ENCODE measurements around the gene PRDM10. TPM values are rescaled to one million over a fixed set of nuclear protein-coding genes. Genes with fewer than 3 reads are reported as not detected.

PRDM10 gene
- total RNA-seq, 1 donor from 2014 or later: 6.6 TPM

DNA sequence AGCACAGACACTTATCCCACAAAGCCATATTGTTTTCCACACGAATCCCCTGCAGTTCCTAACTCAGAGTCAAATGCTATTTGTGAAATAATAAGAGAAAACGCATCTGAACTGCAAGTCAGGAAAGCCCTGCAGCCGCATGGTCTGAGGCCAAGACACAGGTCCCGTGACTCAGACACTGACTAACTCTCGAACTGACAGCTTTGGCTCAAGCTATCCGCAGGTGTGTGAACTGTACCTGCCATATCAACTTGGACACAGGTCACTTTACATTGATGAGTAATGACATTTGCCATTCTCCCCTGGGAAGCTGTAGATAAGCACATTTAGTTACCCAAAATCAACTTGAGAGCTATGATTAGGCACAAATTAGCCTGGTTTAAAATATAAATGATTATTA lies 72.3 kb downstream of the PRDM10 start:
- intact Hi-C loops (cut with DNase I): no loop called here
- DNase-seq (ENCODE audit: missing footprints): no peak
- no peak for ATAC-seq

DNA sequence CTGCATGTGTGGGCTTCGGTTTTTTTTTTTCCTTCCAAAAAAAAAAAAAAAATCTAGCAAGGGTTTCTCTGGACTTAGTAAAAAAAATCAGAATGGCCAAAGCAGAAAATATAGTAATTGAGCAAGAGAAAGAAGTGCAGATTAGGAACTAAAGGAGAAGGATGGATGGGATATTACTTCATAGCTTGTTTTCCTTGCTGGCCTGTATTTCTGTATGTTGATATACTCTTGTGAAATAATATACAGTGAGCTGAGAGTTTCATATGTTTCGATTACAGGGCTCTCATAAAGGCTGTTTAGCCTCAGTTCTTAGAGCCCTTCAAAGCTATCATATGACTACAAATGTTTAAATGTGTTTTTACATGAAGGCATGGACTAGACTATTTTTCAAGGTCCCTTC lies 72.9 kb downstream of the PRDM10 start:
- intact Hi-C loops (cut with DNase I): no loop called here
- DNase-seq (ENCODE audit: missing footprints) (no peak), ATAC-seq (no peak)

DNA sequence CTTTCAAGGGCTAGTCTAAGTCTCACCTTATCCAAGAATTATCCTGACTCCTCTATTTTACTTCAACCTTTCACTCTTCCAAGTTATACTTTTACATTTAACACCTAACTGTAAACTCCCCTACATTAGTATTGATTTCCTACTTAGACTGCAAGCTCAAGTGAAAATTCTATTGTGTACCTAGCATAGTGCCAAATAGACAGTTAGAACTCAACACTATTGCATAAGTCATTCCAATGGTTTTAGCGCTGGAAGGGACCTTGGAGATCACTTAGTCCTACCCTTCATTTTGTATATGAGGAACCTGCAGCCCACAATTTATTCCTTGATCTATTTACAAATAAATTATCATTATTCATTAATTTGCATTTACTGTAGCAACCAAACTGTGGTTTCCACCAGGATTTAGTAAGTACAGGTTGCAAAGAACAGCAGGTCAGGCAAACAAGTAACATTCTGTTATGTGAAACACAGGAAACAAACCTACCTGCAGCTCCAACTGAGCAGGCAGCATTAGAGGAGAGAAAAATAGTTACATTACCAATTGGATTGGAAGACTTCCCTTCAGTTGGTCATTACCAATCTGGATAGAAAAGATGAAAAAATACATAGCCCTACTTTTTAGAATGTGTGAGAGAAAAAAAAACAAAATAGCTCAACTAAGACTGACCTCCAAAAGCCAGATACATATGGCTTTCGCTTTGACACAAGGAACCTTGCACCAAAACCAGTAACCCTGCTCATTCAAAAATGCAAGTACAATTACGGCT lies 73.5 kb downstream of the PRDM10 start:
- intact Hi-C loops (cut with DNase I): no loop called here
- no peak for ATAC-seq
- no peak for DNase-seq (ENCODE audit: missing footprints)

DNA sequence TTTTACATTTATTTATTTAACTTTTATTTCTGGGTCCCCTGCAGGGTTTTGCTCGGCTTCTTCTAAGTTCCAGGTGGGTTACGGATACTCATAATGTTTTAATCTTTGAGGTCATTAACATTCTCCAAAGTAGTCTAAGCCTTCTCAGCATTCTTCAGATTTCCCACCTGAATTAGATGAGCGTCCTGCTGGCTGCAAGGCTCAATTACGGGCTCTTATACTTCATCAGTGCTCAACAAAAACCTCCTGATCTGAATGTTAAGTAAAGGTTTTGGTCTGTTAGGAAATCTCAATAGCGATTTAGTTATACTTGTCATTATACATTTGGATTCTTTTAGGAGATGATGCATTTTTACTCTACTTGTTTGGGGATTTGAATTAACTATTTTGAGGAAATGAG lies 80.0 kb downstream of the PRDM10 start:
- intact Hi-C loops (cut with DNase I): loop anchor here (1.0 kb wide), 1 partner anchor 210 kb away; no protein-coding TSS in a partner anchor
- DNase-seq (ENCODE audit: missing footprints) (no peak), ATAC-seq (no peak)

DNA sequence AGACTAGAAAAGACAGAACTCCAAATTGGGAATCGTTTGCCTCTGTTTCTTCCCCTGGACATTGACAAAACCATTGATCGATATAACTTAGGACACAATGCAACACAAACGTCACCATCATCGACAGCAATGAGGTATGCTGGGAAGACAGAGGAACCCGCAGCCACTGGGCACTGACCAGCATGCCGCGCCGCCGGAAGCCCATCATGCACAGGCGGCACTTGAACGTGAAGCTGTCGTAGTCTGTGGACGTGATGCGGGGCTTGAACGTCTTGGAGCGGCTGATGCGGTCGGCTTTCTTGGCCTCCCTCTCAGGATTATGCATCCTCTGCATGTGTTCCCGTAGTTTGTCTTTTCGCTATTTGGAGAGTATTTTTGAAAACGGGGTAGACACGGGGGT lies 84.3 kb downstream of the PRDM10 start:
- ATAC-seq (no peak), DNase-seq (ENCODE audit: missing footprints) (no peak)
- intact Hi-C loops (cut with DNase I): no loop called here

DNA sequence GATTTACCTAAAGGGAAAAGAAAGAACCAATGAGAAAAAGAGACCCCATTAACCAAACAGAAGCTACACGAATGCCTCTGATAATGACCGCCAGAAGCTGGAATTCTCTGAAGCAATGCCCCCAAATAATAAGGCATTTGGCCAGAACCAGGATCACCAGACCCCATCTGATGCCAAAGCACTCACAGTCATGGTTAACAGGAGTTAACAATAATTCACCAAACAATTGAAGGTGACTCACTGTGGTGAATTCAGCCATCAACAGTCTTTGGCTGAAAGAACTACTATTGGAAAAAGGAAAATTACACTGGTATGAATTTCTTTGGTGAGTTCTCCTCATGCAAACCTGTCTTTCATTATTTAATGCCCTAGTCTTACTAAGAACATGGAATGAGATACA lies 85.4 kb downstream of the PRDM10 start:
- DNase-seq (ENCODE audit: missing footprints) (no peak), ATAC-seq (no peak)
- intact Hi-C loops (cut with DNase I): no loop called here

DNA sequence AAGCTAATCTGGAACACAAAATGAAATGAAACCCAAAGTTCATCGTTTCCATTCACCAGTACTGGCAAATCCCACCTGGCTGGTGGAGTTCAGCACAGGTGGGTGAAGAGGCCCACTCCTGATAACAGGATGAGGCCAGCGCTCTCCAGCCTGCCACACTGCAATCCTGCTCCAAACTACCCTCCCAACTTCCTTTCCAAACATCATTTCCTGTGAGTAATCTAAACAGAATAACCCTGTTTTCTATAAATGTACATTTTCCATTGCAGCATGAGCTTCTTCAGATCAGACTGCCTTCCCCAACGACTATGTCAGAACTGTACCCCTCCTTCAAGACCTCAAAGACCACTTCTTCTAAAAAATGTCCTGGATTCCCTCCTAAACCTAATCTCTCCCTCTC lies 91.3 kb downstream of the PRDM10 start:
- DNase-seq (ENCODE audit: missing footprints) (no peak), ATAC-seq (no peak)
- intact Hi-C loops (cut with DNase I): no loop called here

DNA sequence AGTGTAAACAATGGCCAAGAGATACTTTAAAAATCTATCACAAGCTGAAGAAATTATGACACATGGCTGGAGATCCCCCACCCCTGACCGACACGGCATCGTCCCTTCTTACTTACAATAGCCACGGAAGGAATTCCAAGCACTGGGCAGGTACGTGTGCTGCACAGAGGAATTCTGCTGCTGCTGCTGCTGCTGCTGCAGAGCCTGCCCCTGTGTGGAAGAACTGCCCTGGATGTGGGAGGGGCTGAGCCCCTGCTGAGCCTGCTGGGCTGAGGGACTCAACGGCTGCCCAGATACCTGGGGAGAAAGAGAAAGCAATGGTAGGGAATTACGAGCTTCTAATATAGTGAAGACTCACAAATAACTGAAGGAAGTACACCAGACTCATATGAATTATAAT lies 92.3 kb downstream of the PRDM10 start:
- DNase-seq (ENCODE audit: missing footprints) (no peak), ATAC-seq (no peak)
- intact Hi-C loops (cut with DNase I): no loop called here

DNA sequence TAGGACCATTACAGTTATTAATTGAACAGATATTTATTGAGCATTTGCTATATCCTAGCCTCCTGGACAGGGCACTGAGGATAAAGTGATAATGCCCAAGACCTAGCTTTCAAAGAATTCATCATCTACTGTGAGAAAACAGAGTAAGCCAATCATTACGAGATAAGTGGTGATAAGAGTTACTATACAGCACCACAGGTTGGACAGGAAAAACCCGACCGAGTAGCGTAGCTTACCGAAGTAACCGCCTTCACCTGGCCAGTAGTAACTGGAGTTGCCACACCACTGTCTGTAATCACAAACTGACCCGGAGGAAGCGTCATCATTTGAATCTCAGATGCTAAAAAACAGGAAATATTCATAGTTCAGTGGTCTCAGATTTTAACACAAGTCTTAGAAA lies 97.2 kb downstream of the PRDM10 start:
- no peak for ATAC-seq
- DNase-seq (ENCODE audit: missing footprints): no peak
- intact Hi-C loops (cut with DNase I): no loop called here

DNA sequence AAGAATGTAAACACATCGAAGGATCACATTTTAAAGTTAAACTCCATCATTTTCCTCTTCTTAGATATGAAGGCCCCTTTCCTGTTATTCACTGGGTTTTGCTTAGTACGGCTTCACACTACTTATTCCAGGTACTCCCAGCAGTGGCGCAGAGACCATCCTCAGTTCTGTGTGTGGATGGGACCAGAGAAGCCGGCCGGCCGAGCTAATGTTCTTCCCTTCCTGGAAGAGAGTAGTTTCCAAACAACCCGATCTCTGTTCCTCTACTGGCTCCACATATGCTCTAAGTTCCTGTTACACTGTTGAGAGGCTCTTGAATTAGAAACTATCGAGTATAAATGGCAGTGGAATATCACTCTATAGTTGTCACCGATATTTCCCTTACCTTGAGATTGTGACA lies 106.6 kb downstream of the PRDM10 start:
- DNase-seq (ENCODE audit: missing footprints): no peak
- intact Hi-C loops (cut with DNase I): loop anchor here (5.0 kb wide), 1 partner anchor 171 kb away; the partner anchor contains the start of gene APLP2
- ATAC-seq: no peak

DNA sequence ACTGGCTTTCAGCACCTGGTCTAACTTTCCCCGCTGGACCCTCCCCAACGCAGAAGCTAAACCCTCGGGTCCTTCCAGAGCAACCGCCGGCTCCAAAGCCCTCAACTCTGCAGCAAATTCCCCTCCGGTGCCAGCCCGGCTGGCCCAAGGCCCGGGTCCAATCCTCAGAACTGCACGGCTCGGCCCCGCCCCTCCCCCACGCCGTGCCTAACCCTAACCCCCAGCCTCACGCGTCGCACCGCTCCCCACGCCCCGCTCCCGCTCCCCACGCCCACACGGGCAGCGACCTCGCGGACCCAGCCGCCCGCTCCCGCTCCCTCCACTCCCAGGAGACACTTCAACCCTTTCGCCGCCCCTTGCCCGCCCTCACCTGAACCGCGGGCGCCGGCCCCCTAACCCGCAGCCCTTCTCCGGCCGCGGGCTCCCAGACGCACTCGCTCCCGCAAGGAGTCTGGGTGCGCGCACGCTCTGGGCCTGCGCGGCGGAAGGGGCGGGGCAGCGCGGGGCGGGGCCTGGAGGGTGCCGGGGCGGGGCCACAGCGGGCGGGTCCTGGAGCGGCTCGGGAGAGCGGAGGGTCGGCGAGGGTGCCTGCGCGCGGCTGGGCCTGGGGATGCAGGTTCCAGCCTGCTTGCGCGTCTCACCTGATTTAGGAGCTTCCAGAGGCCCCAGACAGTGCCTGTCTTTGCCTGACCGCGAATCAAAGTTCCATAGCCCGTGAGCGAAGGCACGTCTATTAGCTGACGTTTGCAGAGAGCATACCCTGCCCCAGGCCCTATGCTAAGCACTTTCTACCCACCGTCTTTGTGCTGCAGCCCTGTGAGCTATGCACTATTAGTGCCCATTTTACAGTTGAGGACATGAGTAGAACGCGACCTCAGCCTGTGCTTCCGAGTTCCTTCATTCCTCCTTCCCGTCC lies 107.3 kb downstream of the PRDM10 start, which contains the start of gene NFRKB:
NFRKB (minus strand) TSS at position 453 of the 916 bp plus-strand sequence. CDS start 2,729 bp downstream, outside the sequence.
- intact Hi-C loops (cut with DNase I): loop anchor here (5.0 kb wide), 1 partner anchor 172 kb away; the partner anchor contains the start of gene APLP2
- ATAC-seq (peak; percentile 100), DNase-seq (ENCODE audit: missing footprints) (peak; percentile 96)

DNA sequence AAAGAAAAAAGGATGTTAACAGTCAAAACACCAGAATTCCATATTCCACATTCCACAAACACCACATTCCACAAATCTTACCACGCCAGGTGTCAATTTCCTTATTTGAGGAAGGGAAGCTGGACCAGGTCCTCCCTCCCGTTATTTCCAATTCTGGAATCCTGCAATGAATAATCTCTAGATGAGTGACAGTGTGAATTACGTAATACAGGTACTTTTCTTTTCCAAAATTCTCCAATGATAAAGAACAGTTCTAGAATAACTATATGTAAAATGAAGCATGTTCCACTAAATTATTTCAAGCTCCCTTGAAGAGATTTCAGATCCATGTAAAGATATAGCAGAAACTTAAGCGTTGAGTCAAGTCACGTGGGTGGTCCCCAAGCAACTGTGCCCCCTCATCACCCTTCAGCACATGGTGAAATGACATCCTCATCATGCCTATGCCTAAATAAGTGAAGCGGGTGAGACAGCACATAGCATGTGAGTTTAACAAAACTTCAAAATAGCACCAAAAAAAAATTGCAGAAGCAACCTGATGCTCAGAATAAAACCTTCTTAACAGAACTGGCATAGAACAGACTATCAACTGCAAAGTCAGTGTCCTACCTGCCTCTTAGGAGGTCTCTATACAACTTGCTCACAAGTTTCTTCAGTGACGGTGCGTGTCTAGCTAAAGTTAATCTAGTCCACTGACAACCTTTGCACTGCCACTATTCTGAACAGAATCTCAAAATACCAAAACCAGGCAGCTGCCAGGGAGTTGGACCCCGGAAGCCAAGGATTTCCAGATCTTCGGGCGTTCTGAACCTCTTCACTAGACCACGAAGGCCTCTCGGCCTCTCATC lies 108.1 kb downstream of the PRDM10 start:
- intact Hi-C loops (cut with DNase I): loop anchor here (5.0 kb wide), 1 partner anchor 173 kb away; the partner anchor contains the start of gene APLP2
- peak; percentile 9 for ATAC-seq
- DNase-seq (ENCODE audit: missing footprints): no peak

DNA sequence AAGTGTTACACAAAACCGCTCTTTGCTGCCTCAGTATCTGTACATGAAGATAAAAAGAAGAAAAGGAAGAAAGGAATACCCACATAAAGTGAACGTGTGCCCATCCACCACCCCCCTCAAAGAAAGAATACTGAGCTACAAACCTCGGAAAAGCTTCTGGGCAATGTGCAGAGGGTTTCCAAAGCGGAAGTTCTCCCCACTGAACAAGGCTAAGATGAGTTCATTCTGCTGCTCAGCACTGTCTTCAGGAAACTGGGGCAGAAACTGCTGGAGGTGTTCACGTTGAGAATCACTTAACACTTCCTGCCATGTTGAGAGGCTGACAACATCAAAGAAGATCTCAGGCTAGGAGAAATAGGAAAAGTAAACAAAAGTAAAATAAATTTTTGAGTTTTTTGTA lies 114.2 kb downstream of the PRDM10 start:
- intact Hi-C loops (cut with DNase I): no loop called here
- ATAC-seq (no peak), DNase-seq (ENCODE audit: missing footprints) (no peak)

DNA sequence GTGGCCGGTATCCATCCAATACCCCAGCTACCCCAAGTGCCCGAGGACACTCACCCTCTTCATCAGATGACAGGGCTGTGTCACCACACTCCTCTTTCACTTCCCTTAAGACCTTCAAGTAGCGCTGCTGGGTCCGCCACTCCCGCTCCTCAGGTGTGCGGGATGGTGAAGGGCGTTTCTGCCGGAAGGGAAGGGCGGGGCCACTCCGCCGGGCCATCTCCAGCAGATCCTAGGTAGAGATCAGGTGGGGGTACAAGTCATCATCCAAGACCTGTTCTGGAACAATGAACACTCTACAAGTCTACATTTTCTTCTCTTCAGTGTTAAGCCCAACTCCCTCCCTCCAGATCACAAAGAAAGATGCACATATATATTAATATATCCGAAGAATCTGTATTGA lies 117.3 kb downstream of the PRDM10 start:
- intact Hi-C loops (cut with DNase I): no loop called here
- no peak for ATAC-seq
- DNase-seq (ENCODE audit: missing footprints): no peak

DNA sequence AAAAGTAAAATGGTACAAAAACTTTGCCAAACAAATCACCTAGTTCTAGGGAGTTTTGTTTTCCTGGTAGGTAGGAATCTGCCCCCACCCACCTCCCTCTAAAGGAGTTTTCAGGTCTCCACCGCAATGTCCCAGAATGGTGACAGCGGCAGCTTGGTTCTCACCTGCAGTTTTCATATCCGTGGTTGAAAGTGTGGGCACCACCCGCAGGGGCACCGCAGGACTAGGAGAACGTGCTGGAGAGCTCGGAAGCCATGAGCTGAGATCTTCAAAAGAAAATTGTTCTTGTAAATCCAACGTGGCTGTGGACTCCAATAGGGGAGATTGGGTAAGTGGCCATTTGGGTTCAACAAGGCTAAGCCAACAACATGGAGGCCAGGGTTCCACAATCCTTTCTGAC lies 118.1 kb downstream of the PRDM10 start:
- no peak for ATAC-seq
- intact Hi-C loops (cut with DNase I): no loop called here
- DNase-seq (ENCODE audit: missing footprints): no peak

DNA sequence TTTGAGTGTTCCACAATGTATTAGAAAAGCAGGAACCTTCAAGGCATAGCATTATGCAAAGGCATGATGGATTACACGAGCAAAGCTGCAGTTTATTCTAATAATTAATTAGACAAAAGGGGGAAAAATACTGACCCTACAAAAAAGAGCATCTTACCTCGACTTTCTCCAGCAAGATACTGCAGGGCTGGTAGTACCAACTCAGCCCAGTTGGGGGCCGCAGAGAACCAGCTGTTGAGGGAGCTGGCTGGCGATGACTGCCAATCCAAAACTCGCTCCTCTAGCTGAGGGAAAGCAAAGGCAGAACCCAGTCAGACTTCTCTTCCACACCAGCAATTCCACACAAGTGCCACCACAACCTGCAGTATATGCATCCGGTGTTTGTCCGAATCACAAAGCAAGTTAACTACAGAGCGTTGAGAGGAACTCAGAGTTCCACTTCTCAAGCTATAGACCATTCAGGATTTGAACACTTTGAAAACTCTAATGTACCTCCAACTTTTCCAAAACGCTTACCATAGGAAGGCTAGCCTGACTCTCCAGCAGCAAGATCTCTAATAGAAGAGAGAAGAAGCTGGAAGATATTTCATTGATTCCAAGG lies 121.0 kb downstream of the PRDM10 start:
- intact Hi-C loops (cut with DNase I): no loop called here
- ATAC-seq: no peak
- no peak for DNase-seq (ENCODE audit: missing footprints)

DNA sequence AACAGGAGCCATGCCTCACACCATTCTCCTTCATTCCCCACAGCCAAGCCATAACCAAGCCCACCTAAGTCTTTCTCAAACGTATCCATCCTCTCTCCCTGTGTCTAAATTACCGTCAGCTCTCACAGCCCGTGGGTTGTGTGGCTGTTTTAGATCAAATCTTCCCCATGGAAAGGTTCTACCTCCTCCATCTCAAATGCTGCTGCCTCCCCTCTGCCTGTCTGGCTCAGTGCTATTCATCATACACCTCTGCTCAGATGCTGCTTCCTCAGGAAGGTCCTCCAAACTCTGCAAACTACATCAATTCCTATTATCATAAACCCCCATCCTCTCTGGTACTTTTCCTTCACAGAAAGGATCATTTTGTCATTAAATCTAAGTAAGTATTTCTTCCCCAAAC lies 122.3 kb downstream of the PRDM10 start:
- DNase-seq (ENCODE audit: missing footprints) (no peak), ATAC-seq (no peak)
- intact Hi-C loops (cut with DNase I): no loop called here

DNA sequence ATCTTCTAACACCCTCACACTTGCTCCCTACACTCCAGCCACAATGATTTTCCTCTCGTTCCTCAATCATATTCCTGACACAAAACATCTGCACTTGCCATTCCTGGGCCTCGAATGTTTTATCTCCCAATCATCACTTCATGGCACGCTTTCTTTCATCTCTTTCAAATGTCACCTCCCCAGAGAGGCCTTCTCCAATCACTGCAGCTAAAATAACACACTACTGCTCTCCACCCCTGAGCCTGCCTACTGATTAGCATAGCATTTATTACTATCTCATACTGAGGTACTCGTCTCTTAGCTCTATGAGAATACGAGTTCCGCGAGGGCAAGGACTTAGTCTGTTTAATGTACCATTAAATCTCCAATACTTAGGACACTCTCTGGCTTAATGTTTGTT lies 130.7 kb downstream of the PRDM10 start:
- ATAC-seq (peak; percentile 43), DNase-seq (ENCODE audit: missing footprints) (no peak)
- intact Hi-C loops (cut with DNase I): no loop called here

Measured in Right ventricle myocardium inferior (tissue), 1 donor.